GM12865 (cell line): ENCODE data around the gene RYR1.
A peak's percentile ranks its signal among the peaks of the same experiment; 100 is the strongest.
"Not testable (repeated sequence)": the region's sequence is repeated elsewhere in the genome, so short reads cannot be mapped to it uniquely, and the experiment has no call there.

ENCODE experiments used
- DNase-seq: peaks from one replicate; pipeline ENCODE4 v3.0.0; 2010; ENCODE audit warnings: low read depth
- H3K4me3 ChIP-seq: 2 replicates; pipeline ENCODE4 v1.5.1; 2011; ENCODE audit warnings: mild to moderate bottlenecking, low read depth, low read length, control low read depth
- CTCF ChIP-seq: IDR thresholded peaks from 2 replicates; pipeline ENCODE4 v1.5.1; 2011; ENCODE audit warnings: low read length, control low read depth, low read depth, inconsistent platforms; ENCODE audit not compliant: insufficient read depth; ENCODE audit errors: missing control alignments

Gene RYR1

GRCh38 chr19:38513762-38514167 is 80.3 kb downstream of the RYR1 start:
- no peak overlapping the region for H3K4me3 ChIP-seq
- peak; percentile 41 for DNase-seq
- no peak for TF ChIP-seq CTCF

- peak; percentile 79 for DNase-seq
- peak; percentile 96 for TF ChIP-seq CTCF
- H3K4me3 ChIP-seq: no peak overlapping the region
These were observed 81.5 kb downstream of the RYR1 start for GRCh38 chr19:38514812-38515633.

- TF ChIP-seq CTCF: no peak
- H3K4me3 ChIP-seq: no peak overlapping the region
- DNase-seq: no peak
These were observed 82.4 kb downstream of the RYR1 start for GRCh38 chr19:38515896-38516295.

- no peak for TF ChIP-seq CTCF
- DNase-seq: no peak
- no peak overlapping the region for H3K4me3 ChIP-seq
These were observed 83.3 kb downstream of the RYR1 start for GRCh38 chr19:38516802-38517201.

- DNase-seq: no peak
- no peak for TF ChIP-seq CTCF
- no peak overlapping the region for H3K4me3 ChIP-seq
These were observed 83.8 kb downstream of the RYR1 start for GRCh38 chr19:38517321-38517720.

- not testable (repeated sequence) for H3K4me3 ChIP-seq, DNase-seq
These were observed 84.5 kb downstream of the RYR1 start for GRCh38 chr19:38517980-38518379.

- DNase-seq: no peak
- no peak for TF ChIP-seq CTCF
- H3K4me3 ChIP-seq: no peak overlapping the region
These were observed 85.7 kb downstream of the RYR1 start for GRCh38 chr19:38519168-38519567.
